Thoracic aorta (tissue), 2 donors: ENCODE data around the gene SYPL1. TPM values are rescaled to one million over a fixed set of nuclear protein-coding genes. Genes with fewer than 3 reads are reported as not detected.

Experiments
- ATAC-seq: fragments of 150-250 bp; one replicate; pipeline ENCODE4 v1.8.0; 2017; ENCODE audit warnings: low read depth; ENCODE audit not compliant: insufficient number of reproducible peaks, low FRiP score
- DNase-seq: peaks from one replicate; pipeline ENCODE4 v3.0.0-alpha.2; 2020; ENCODE audit warnings: low spot score
- H3K27ac ChIP-seq, 2 donors: fragments of 200-600 bp; sonication (generic); 1 replicate in 1 of 2; 2 replicates in 1 of 2; pipeline ENCODE4 v1.5.1; 2016; ENCODE audit warnings: mild to moderate bottlenecking in 2 of 2, moderate library complexity in 2 of 2
- H3K27me3 ChIP-seq: fragments of 200-600 bp; sonication (generic); replicated peaks from 2 replicates; pipeline ENCODE4 v1.6.0; 2016; ENCODE audit warnings: mild to moderate bottlenecking; ENCODE audit not compliant: insufficient read depth
- H3K36me3 ChIP-seq: fragments of 200-600 bp; sonication (generic); one replicate; pipeline ENCODE4 v1.5.1; 2016
- H3K4me1 ChIP-seq, 2 donors: fragments of 200-600 bp; sonication (generic); 1 replicate in 1 of 2; 2 replicates in 1 of 2; pipeline versions ENCODE4 v1.5.1 to v1.6.0; 2016; ENCODE audit warnings: low read depth in 2 of 2, mild to moderate bottlenecking in 1 of 2; ENCODE audit not compliant: control insufficient read depth in 1 of 2
- H3K4me3 ChIP-seq: fragments of 200-600 bp; sonication (generic); 2 replicates; pipeline ENCODE4 v1.5.1; 2016; ENCODE audit warnings: mild to moderate bottlenecking
- H3K9me3 ChIP-seq: fragments of 200-600 bp; sonication (generic); 2 replicates; pipeline ENCODE4 v1.5.1; 2016
- CTCF ChIP-seq: fragments of 200-600 bp; sonication (generic); IDR thresholded peaks from one replicate; pipeline ENCODE4 v1.5.1; 2019; ENCODE audit warnings: antibody characterized with exemption
- total RNA-seq, 2 donors: library from RNA; depleted of rRNA; stranded (reverse); fragments of >200 nt; gene quantifications; one replicate each; pipeline versions ENCODE4 v1.1.0 to v1.2.3, GENCODE V29; 2016

SYPL1 gene
- total RNA-seq, 2 donors from 2014 or later, result 47.1 to 82.1 TPM

- no peaks in the 10 kb centered on the region for H3K4me1 ChIP-seq
- H3K27ac ChIP-seq, result no peak overlapping the region
Measured at GRCh38 chr7:106122713-106123112, 10.6 kb upstream of the SYPL1 start.

DNA sequence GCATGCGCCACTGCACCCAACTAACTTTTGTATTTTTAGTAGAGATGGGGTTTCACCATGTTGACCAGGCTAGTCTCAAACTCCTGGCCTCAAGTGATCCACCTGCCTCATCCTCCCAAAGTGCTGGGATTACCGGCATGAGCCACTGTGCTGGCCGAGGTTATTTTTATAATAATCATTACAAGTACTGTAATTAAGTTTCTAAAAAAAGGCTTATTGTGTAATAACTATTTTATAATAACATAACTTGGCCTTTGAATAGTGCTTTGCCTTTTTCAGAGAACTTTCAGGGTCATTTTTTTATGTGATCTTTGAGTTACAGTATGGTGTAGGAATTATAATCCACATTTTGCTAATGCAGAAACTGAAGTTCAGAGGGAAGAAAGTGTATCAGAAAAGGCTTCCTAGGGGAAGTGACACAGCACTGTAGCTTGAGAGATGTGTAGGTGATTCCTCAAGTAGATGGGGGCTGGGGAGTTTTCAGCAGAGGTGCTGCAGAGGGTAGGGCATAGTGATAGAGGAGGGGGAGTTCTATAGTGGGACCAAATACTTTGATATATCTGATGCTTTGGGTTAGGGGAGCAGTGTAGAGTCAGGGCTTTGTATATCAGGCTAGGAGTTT, 9.2 kb upstream of the SYPL1 start:
- DNase-seq (no peak), ATAC-seq (no peak)
- no peaks in the 10 kb centered on the region for H3K27me3 ChIP-seq
- H3K27ac ChIP-seq, result no peak overlapping the region
- no peak overlapping the region for H3K4me3 ChIP-seq
- no peaks in the 10 kb centered on the region for H3K9me3 ChIP-seq
- H3K36me3 ChIP-seq, result no peaks in the 10 kb centered on the region
- no peak for TF ChIP-seq CTCF
- no peaks in the 10 kb centered on the region for H3K4me1 ChIP-seq

More at GRCh38 chr7:106122713-106123112, 10.6 kb upstream of the SYPL1 start:
- no peak for ATAC-seq
- DNase-seq, result no peak
- H3K27me3 ChIP-seq, result no peaks in the 10 kb centered on the region
- H3K36me3 ChIP-seq, result no peaks in the 10 kb centered on the region
- no peaks in the 10 kb centered on the region for H3K9me3 ChIP-seq
- no peak overlapping the region for H3K4me3 ChIP-seq
- no peak for TF ChIP-seq CTCF

DNA sequence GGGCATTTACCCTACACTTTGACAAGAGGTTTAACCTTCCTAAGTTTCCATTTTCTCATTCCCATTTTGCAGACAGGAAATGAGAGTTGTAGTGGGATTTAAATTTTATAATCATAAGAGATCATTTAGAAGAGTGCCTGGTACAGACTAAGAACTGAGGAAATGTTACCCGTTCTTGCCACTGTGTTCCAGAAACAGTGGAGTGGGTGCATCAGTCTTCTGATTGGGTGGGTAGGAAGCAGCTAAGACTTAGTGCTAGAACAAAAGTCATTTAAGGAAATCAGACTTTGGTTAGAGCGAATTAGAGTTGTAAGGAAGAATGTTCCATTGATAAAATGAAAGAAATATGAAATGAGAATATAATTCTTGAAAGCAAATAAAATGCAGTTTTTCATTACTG, 8.4 kb upstream of the SYPL1 start:
- TF ChIP-seq CTCF, result no peak
- Histone ChIP-seq H3K27me3 (no peaks in the 10 kb centered on the region), H3K4me3 (no peak overlapping the region), H3K4me1 (no peaks in the 10 kb centered on the region), H3K27ac (no peak overlapping the region), H3K9me3 (no peaks in the 10 kb centered on the region), H3K36me3 (no peaks in the 10 kb centered on the region)
- ATAC-seq, result no peak
- no peak for DNase-seq

DNA sequence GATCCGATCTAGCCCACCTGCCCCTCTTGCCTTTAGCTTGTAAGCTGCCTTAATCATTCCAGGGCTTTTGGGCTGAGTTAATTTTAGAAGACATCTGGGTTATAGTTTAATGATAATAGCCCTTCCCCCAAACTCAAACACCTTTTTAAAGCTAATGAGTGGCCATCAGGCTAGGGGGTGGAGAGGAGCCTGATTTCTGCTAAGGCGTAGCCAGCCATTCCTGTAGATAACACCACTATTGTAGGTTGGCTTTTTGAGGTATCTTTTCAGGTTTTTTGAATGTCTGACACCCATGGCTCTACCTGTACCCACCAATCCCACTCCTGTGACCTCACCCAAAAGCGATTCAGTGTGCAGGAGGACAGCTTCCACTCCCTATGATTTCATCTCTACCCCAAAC, 7.6 kb upstream of the SYPL1 start:
- Histone ChIP-seq H3K9me3 (no peaks in the 10 kb centered on the region), H3K4me3 (no peak overlapping the region), H3K27ac (no peak overlapping the region), H3K36me3 (no peaks in the 10 kb centered on the region), H3K4me1 (no peaks in the 10 kb centered on the region), H3K27me3 (no peaks in the 10 kb centered on the region)
- no peak for TF ChIP-seq CTCF
- DNase-seq (no peak), ATAC-seq (no peak)

DNA sequence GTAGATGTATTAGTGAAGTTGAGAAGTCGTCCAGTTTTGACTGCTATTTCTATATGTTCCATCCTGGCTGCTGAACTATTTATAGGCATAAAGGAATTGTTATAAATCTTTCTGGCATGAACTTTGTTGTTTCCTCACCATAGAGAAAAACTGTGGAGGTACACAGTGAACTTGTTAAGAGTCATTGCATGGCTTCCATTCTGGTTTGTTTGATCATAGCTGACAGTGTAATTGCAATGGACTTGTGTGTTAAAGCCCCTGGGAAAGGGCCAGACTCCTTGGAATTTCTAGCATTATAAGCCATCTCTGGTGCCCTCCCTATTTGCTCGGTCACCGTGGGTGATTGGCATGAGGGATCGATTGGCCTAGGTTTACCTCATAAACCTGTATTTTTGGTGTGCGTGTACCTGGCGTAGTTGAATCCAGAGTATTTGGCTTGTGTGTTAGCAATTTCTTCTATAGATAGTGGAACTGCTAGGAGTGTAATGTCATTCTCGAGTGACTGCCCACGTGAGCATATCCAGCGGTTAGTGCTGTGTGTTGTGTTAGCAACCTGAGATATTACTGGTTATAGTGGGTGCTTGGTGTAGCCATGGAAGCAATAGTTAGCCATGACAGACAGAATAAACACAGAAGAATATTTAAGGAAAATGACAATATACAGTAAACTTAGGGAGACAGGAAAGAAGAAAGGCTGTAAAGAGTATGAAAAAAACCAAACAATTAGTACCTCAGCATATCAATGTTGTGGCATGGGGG, 5.9 kb upstream of the SYPL1 start:
- TF ChIP-seq CTCF, result no peak
- Histone ChIP-seq H3K27ac (no peak overlapping the region), H3K9me3 (no peaks in the 10 kb centered on the region), H3K4me1 (peaks cover 0 to 2% of the 10 kb centered on the region in 2 donors), H3K36me3 (no peaks in the 10 kb centered on the region), H3K27me3 (no peaks in the 10 kb centered on the region), H3K4me3 (no peak overlapping the region)
- no peak for DNase-seq
- ATAC-seq, result no peak
